Hepatocyte (in vitro differentiated cells): Measurements from ENCODE around the gene KRT7. TPM values are rescaled to one million over a fixed set of nuclear protein-coding genes. Genes with fewer than 3 reads are reported as not detected.

ENCODE experiments used
- DNase-seq: peaks from one replicate; pipeline ENCODE4 v3.0.0-alpha.2; 2016; ENCODE audit warnings: low spot score
- H2AFZ ChIP-seq: fragments of 200-600 bp; sonication (generic); 2 replicates; pipeline ENCODE4 v1.6.0; 2016; ENCODE audit warnings: antibody characterized with exemption, mild to moderate bottlenecking
- H3K27ac ChIP-seq: fragments of 200-600 bp; sonication (generic); 2 replicates; pipeline ENCODE4 v1.5.1; 2016; ENCODE audit warnings: mild to moderate bottlenecking
- H3K27me3 ChIP-seq: fragments of 200-600 bp; sonication (generic); 2 replicates; pipeline ENCODE4 v1.6.1; 2016
- H3K36me3 ChIP-seq: fragments of 200-600 bp; sonication (generic); replicated peaks from 2 replicates; pipeline ENCODE4 v1.5.1; 2016; ENCODE audit warnings: low read depth; ENCODE audit not compliant: insufficient read depth
- H3K4me1 ChIP-seq: fragments of 200-600 bp; sonication (generic); 2 replicates; pipeline ENCODE4 v1.5.1; 2016; ENCODE audit warnings: mild to moderate bottlenecking, moderate library complexity; ENCODE audit not compliant: insufficient read depth
- H3K4me2 ChIP-seq: fragments of 200-600 bp; sonication (generic); 2 replicates; pipeline ENCODE4 v1.6.0; 2016
- H3K4me3 ChIP-seq: fragments of 200-600 bp; sonication (generic); 2 replicates; pipeline ENCODE4 v1.5.1; 2016; ENCODE audit warnings: mild to moderate bottlenecking
- H3K79me2 ChIP-seq: fragments of 200-600 bp; sonication (generic); 2 replicates; pipeline ENCODE4 v1.6.0; 2017; ENCODE audit warnings: mild to moderate bottlenecking
- H3K9me2 ChIP-seq: fragments of 200-600 bp; sonication (generic); replicated peaks from 2 replicates; pipeline ENCODE4 v1.6.0; 2017; ENCODE audit warnings: mild to moderate bottlenecking; ENCODE audit not compliant: insufficient read depth
- H3K9me3 ChIP-seq: fragments of 200-600 bp; sonication (generic); 2 replicates; pipeline ENCODE4 v1.5.1; 2016; ENCODE audit warnings: low read depth, mild to moderate bottlenecking
- H4K20me1 ChIP-seq: fragments of 200-600 bp; sonication (generic); 2 replicates; pipeline ENCODE4 v1.6.0; 2016; ENCODE audit warnings: mild to moderate bottlenecking; ENCODE audit not compliant: insufficient read depth, poor library complexity, severe bottlenecking
- CTCF ChIP-seq: fragments of 200-600 bp; sonication (generic); IDR thresholded peaks from 2 replicates; pipeline ENCODE4 v1.5.1; 2016; ENCODE audit warnings: antibody characterized with exemption, mild to moderate bottlenecking; ENCODE audit not compliant: poor library complexity
- EZH2 ChIP-seq: fragments of 200-600 bp; sonication (generic); IDR thresholded peaks from 2 replicates; pipeline ENCODE4 v1.6.1; 2016; ENCODE audit warnings: antibody characterized with exemption, mild to moderate bottlenecking, borderline replicate concordance
- EZH2phosphoT487 ChIP-seq: fragments of 200-600 bp; sonication (generic); IDR thresholded peaks from one replicate; pipeline ENCODE4 v1.6.1; 2018; ENCODE audit warnings: antibody characterized with exemption, mild to moderate bottlenecking, low read depth, moderate library complexity; ENCODE audit not compliant: unreplicated experiment, severe bottlenecking
- WGBS: methylation state at CpG from one replicate; pipeline ENCODE4 v1.1.6; 2016; ENCODE audit warnings: low lambda C conversion rate; ENCODE audit errors: missing lambda C conversion rate; 5-methylcytosine and 5-hydroxymethylcytosine counted together
- polyA plus RNA-seq: library from polyadenylated mRNA; unstranded; fragments of >200 nt; fragmentation: Nextera tagmentation; extraction: Ambion mirVana; gene quantifications from 2 replicates; pipeline ENCODE4 v1.2.1, GENCODE V29; 2016
- total RNA-seq: library from RNA; depleted of rRNA; stranded (reverse); fragments of >200 nt; gene quantifications from 2 replicates; pipeline ENCODE4 v1.2.3, GENCODE V29; 2014

Gene KRT7
- total and polyA plus RNA-seq, 2 experiments from 2014 or later: 27.1 to 33.3 TPM

DNA sequence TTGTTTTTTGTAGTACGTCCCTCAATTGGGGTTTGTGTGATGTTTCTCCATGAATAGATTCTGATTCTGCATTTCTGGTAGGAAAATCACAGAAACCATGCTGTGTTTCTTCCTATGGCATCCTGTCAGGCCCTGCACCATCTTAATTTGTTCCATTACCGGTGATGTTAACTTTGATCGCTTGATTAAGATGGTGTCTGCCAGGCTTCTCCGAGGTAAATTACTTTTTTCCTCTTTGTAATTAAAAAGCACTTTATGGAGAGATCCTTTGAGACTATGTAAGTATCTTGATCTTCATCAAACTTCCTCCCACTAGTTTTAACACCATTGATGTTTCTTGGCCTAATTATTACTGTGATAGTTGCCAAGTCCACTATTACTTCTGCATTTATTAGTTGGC lies 15.0 kb upstream of the KRT7 start:
- WGBS: 88% methylated on average over 4 of the region's 4 CpGs
- H4K20me1 ChIP-seq: no peaks in the 10 kb centered on the region
- no peaks in the 10 kb centered on the region for H3K9me3 ChIP-seq
- no peak overlapping the region for H3K27ac ChIP-seq
- H3K4me2 ChIP-seq: no peak overlapping the region
- TF ChIP-seq EZH2phosphoT487: no peak
- no peak for TF ChIP-seq EZH2
- no peak for TF ChIP-seq CTCF
- no peak overlapping the region for H3K4me3 ChIP-seq
- H3K79me2 ChIP-seq: no peaks in the 10 kb centered on the region
- H3K36me3 ChIP-seq: no peaks in the 10 kb centered on the region
- H3K4me1 ChIP-seq: peaks cover 12% of the 10 kb centered on the region
- no peak overlapping the region for H2AFZ ChIP-seq
- no peak for DNase-seq
- no peaks in the 10 kb centered on the region for H3K9me2 ChIP-seq
- no peaks in the 10 kb centered on the region for H3K27me3 ChIP-seq

- H3K4me2 ChIP-seq: no peak overlapping the region
- H3K27me3 ChIP-seq: no peaks in the 10 kb centered on the region
- H3K27ac ChIP-seq: no peak overlapping the region
- H3K36me3 ChIP-seq: no peaks in the 10 kb centered on the region
- H3K79me2 ChIP-seq: no peaks in the 10 kb centered on the region
- H3K9me3 ChIP-seq: no peaks in the 10 kb centered on the region
- no peak overlapping the region for H3K4me3 ChIP-seq
- H3K4me1 ChIP-seq: peaks cover 12% of the 10 kb centered on the region
- no peak overlapping the region for H2AFZ ChIP-seq
- 80% methylated on average over 3 of the region's 3 CpGs for WGBS
- no peak for DNase-seq
- H3K9me2 ChIP-seq: no peaks in the 10 kb centered on the region
- TF ChIP-seq EZH2 (no peak), EZH2phosphoT487 (no peak), CTCF (no peak)
- H4K20me1 ChIP-seq: no peaks in the 10 kb centered on the region
Observed at GRCh38 chr12:52220477-52220876, 12.6 kb upstream of the KRT7 start.

DNA sequence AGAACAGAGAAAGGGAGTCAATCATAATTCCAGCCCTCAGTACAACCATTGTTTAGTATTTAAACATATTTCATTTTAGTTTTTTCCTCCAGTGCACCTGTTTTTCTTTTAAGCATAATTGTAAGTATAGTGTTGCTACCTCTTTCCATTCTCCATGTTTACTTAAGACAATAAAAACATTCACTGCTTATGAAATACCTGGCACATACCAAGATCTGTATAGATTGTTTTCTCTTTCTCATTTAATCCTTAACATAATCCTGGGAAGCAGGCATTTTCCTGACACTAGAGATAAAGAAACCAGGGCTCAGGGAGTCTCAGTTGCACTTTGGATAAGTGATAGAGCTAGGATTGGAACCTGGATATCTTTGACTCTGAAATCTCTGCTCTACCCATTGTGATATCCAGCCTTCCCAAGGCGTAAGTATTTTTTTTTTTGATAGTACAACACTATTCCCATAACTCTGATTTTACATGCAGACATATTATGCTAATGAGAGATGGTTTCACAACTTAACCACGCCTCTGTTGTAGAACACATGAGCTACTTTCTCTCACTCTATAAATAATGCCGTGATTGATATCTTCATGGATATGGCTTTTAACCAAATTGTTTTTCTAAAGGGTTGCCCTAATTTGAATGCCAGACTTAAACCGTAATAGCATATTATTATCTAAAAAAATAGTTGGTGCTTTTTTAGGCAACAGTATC lies 11.8 kb upstream of the KRT7 start:
- no peak overlapping the region for H3K4me3 ChIP-seq
- H3K79me2 ChIP-seq: no peaks in the 10 kb centered on the region
- no peaks in the 10 kb centered on the region for H3K36me3 ChIP-seq
- TF ChIP-seq EZH2 (no peak), CTCF (no peak)
- H3K9me2 ChIP-seq: no peaks in the 10 kb centered on the region
- peaks cover 11% of the 10 kb centered on the region for H3K4me1 ChIP-seq
- no peaks in the 10 kb centered on the region for H3K27me3 ChIP-seq
- no peak overlapping the region for H3K4me2 ChIP-seq
- no peaks in the 10 kb centered on the region for H4K20me1 ChIP-seq
- no peak overlapping the region for H2AFZ ChIP-seq
- WGBS: 79% methylated on average over 4 of the region's 4 CpGs
- no peak for DNase-seq
- no peaks in the 10 kb centered on the region for H3K9me3 ChIP-seq
- no peak overlapping the region for H3K27ac ChIP-seq
